PC-3 (cell line): ENCODE results near the gene PREPL.

Experiments
- EZH2 ChIP-seq: fragments of 300-600 bp; sonication (generic); IDR thresholded peaks from one replicate; pipeline ENCODE4 v1.6.1; 2017; ENCODE audit warnings: antibody characterized with exemption, mild to moderate bottlenecking, low read length; ENCODE audit not compliant: unreplicated experiment
- TF ChIP-seq, protein P1 (sequence below): fragments of 300-600 bp; sonication (generic); conservative IDR thresholded peaks from 2 replicates; pipeline ENCODE4 v1.5.1; 2017; ENCODE audit warnings: antibody characterized with exemption, low read depth, mild to moderate bottlenecking, low read length

DNA sequence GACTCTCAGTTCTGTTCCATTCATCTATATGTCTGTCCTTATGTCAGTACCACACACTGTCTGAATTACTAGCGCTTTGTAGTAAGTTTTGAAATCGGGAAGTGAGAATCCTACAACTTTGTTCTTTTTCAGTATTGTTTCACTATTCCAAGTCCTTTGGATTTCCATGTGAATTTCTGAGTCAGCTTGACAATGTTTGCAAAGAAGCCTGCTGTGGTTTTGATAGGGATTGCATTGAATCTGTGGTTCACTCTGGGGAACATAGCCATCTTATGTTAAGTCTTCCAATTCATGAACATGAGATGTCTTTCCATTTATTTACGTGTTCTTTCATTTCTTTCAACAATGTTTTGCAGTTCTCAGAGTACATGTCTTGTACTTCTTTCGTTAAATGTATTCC lies 71.0 kb downstream of the PREPL start:
- TF ChIP-seq, protein P1, sequence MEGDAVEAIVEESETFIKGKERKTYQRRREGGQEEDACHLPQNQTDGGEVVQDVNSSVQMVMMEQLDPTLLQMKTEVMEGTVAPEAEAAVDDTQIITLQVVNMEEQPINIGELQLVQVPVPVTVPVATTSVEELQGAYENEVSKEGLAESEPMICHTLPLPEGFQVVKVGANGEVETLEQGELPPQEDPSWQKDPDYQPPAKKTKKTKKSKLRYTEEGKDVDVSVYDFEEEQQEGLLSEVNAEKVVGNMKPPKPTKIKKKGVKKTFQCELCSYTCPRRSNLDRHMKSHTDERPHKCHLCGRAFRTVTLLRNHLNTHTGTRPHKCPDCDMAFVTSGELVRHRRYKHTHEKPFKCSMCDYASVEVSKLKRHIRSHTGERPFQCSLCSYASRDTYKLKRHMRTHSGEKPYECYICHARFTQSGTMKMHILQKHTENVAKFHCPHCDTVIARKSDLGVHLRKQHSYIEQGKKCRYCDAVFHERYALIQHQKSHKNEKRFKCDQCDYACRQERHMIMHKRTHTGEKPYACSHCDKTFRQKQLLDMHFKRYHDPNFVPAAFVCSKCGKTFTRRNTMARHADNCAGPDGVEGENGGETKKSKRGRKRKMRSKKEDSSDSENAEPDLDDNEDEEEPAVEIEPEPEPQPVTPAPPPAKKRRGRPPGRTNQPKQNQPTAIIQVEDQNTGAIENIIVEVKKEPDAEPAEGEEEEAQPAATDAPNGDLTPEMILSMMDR, result no peak
- no peak for TF ChIP-seq EZH2
